Measurements from ENCODE around the gene KCNIP3.

- no peak for TF ChIP-seq GABPA (tag; conservative IDR thresholded peaks at IDR 0.05; ENCODE audit: low read depth)
- TF ChIP-seq GTF2F1 (IDR thresholded peaks at IDR 0.05; ENCODE audit: low read depth, low read length) = no peak
- no peak for TF ChIP-seq BRF2 (IDR thresholded peaks at IDR 0.05; ENCODE audit: borderline replicate concordance, insufficient read depth, insufficient read length)
- TF ChIP-seq NR2C2 (CRISPR knock-in tag; IDR thresholded peaks at IDR 0.05) = no peak
- TF ChIP-seq NR2C2 (tag; IDR thresholded peaks at IDR 0.05) = no peak
- TF ChIP-seq TAF7 (tag; IDR thresholded peaks at IDR 0.05) = no peak
- no peak for TF ChIP-seq TAF1 (IDR thresholded peaks at IDR 0.05; ENCODE audit: control insufficient read depth, extremely low read depth, insufficient read depth, low read length, severe bottlenecking)
Measured at GRCh38 chr2:95353055-95353575, 56.0 kb downstream of the KCNIP3 start.

Data from K562 (cell line).